A673 (cell line): Measurements from ENCODE around the gene SNCB. TPM values are rescaled to one million over a fixed set of nuclear protein-coding genes. Genes with fewer than 3 reads are reported as not detected.

ENCODE experiments used
- BruUV-seq: library from RNA; stranded (reverse); fragments of 400-500 nt; replicated peaks from 2 replicates; lab custom pipeline; 2021; lab: Mats Ljungman, UMichigan
- CTCF ChIA-PET: fragments of 300-600 bp; sonication (Branson Sonifier 250); formaldehyde crosslinking; loops from one replicate; lab custom pipeline; 2022; ENCODE audit warnings: antibody characterized with exemption; lab: Charles Lee
- POLR2A ChIA-PET: fragments of 300-600 bp; sonication (Branson Sonifier 250); formaldehyde crosslinking; loops from one replicate; lab custom pipeline; 2022; ENCODE audit warnings: antibody characterized with exemption; ENCODE audit not compliant: low non-redundant PET; lab: Charles Lee
- DNase-seq: peaks from one replicate; pipeline ENCODE4 v3.0.0-alpha.2; 2015; ENCODE audit warnings: low spot score
- H3K27ac ChIP-seq: fragments of 200-600 bp; sonication (generic); 2 replicates; pipeline ENCODE4 v1.5.1; 2016; ENCODE audit warnings: mixed run types, low read depth, mild to moderate bottlenecking, mixed read lengths, antibody characterized with exemption, low read length; ENCODE audit not compliant: poor library complexity, severe bottlenecking
- H3K27me3 ChIP-seq: fragments of 200-600 bp; sonication (generic); replicated peaks from 2 replicates; pipeline ENCODE4 v1.6.1; 2017; ENCODE audit warnings: mixed run types, low read depth, mild to moderate bottlenecking, mixed read lengths, antibody characterized with exemption, low read length; ENCODE audit not compliant: insufficient read depth, poor library complexity
- H3K36me3 ChIP-seq: fragments of 200-600 bp; sonication (generic); 2 replicates; pipeline ENCODE4 v1.6.1; 2016; ENCODE audit warnings: mixed run types, mild to moderate bottlenecking, mixed read lengths, antibody characterized with exemption, low read length; ENCODE audit not compliant: insufficient read depth, poor library complexity, severe bottlenecking
- H3K4me1 ChIP-seq: fragments of 200-600 bp; sonication (generic); 2 replicates; pipeline ENCODE4 v1.6.1; 2017; ENCODE audit warnings: mixed run types, mild to moderate bottlenecking, mixed read lengths, antibody characterized with exemption, low read length; ENCODE audit not compliant: insufficient read depth, poor library complexity, severe bottlenecking
- H3K4me3 ChIP-seq: fragments of 200-600 bp; sonication (generic); 2 replicates; pipeline ENCODE4 v1.5.1; 2016; ENCODE audit warnings: low read depth, mixed run types, mild to moderate bottlenecking, mixed read lengths, low read length; ENCODE audit not compliant: poor library complexity, severe bottlenecking
- H3K9me3 ChIP-seq: fragments of 200-600 bp; sonication (generic); 2 replicates; pipeline ENCODE4 v1.6.1; 2016; ENCODE audit warnings: mixed run types, low read depth, mild to moderate bottlenecking, mixed read lengths, antibody characterized with exemption, low read length; ENCODE audit not compliant: poor library complexity, severe bottlenecking
- CTCF ChIP-seq: fragments of 300-800, 200-600 bp; sonication (generic); conservative IDR thresholded peaks from 2 replicates; pipeline ENCODE4 v1.5.1; 2017; ENCODE audit warnings: low read depth, mild to moderate bottlenecking, antibody characterized with exemption, low read length, moderate library complexity, mixed read lengths
- EZH2 ChIP-seq: fragments of 200-600 bp; sonication (generic); IDR thresholded peaks from 2 replicates; pipeline ENCODE4 v1.6.1; 2017; ENCODE audit warnings: borderline replicate concordance, low read depth, mild to moderate bottlenecking, mixed read lengths, antibody characterized with exemption, low read length; ENCODE audit not compliant: poor library complexity, severe bottlenecking
- intact Hi-C: fragments of 100-400 bp; cut with micrococcal nuclease; formaldehyde crosslinking; loops from one replicate; pipeline ENCODE4 v1.10.0; 2022; ENCODE audit not compliant: unreplicated experiment
- total RNA-seq: library from RNA; stranded (reverse); gene quantifications from 2 replicates; pipeline ENCODE4 v1.2.3, GENCODE V29; 2021

The SNCB gene
- total RNA-seq, 1 experiment from 2014 or later = not detected

- ChIA-PET POLR2A (no interaction called here), CTCF (interaction anchor here (0.5 to 2.3 kb wide), 2 partner anchors 14 to 441 kb away, joined by 3 to 11 read pairs; no protein-coding TSS in a partner anchor)
- peak overlapping the region; percentile 79 for H3K4me3 ChIP-seq
- no TSS peak for BruUV-seq
- no peaks in the 10 kb centered on the region for H3K4me1 ChIP-seq
- peak overlapping the region; percentile 58 for H3K27ac ChIP-seq
- intact Hi-C loops = no loop called here
- H3K9me3 ChIP-seq = no peaks in the 10 kb centered on the region
- TF ChIP-seq EZH2 (no peak), CTCF (no peak)
- no peak for DNase-seq
- H3K36me3 ChIP-seq = no peaks in the 10 kb centered on the region
- H3K27me3 ChIP-seq = no peaks in the 10 kb centered on the region
Observed at GRCh38 chr5:176646707-176647029, 16.3 kb upstream of the SNCB start.

GRCh38 chr5:176646049-176646706, 15.8 kb upstream of the SNCB start:
- BruUV-seq = no TSS peak
- Histone ChIP-seq H3K36me3 (no peaks in the 10 kb centered on the region), H3K4me1 (no peaks in the 10 kb centered on the region), H3K4me3 (no peak overlapping the region), H3K27me3 (no peaks in the 10 kb centered on the region), H3K27ac (no peak overlapping the region), H3K9me3 (no peaks in the 10 kb centered on the region)
- CTCF ChIA-PET = interaction anchor here (0.5 kb wide), 1 partner anchor 442 kb away, joined by 3 read pairs; no protein-coding TSS in a partner anchor
- TF ChIP-seq CTCF (no peak), EZH2 (no peak)
- intact Hi-C loops = no loop called here
- no peak for DNase-seq
- POLR2A ChIA-PET = no interaction called here

- no peak for TF ChIP-seq EZH2
- DNase-seq = no peak
- BruUV-seq = no TSS peak
- ChIA-PET CTCF (no interaction called here), POLR2A (no interaction called here)
- Histone ChIP-seq H3K4me3 (no peak overlapping the region), H3K27ac (no peak overlapping the region), H3K27me3 (no peaks in the 10 kb centered on the region), H3K36me3 (no peaks in the 10 kb centered on the region), H3K4me1 (no peaks in the 10 kb centered on the region), H3K9me3 (no peaks in the 10 kb centered on the region)
- intact Hi-C loops = no loop called here
Observed at GRCh38 chr5:176644878-176645670, 14.7 kb upstream of the SNCB start.

- no TSS peak for BruUV-seq
- H3K4me1 ChIP-seq = no peaks in the 10 kb centered on the region
- H3K36me3 ChIP-seq = no peaks in the 10 kb centered on the region
- H3K4me3 ChIP-seq = no peak overlapping the region
- CTCF ChIA-PET = no interaction called here
- intact Hi-C loops = no loop called here
- TF ChIP-seq EZH2 = no peak
- TF ChIP-seq CTCF = no peak
- H3K9me3 ChIP-seq = no peaks in the 10 kb centered on the region
- DNase-seq = no peak
- H3K27me3 ChIP-seq = no peaks in the 10 kb centered on the region
- POLR2A ChIA-PET = no interaction called here
- H3K27ac ChIP-seq = no peak overlapping the region
Observed at GRCh38 chr5:176644294-176644693, 14.0 kb upstream of the SNCB start.
